Measurements from ENCODE around the gene MAD1L1.

GRCh38 chr7:2116989-2117591, 115.7 kb downstream of the MAD1L1 start:
- TF ChIP-seq GATA2 (IDR thresholded peaks at IDR 0.05; ENCODE audit: low read depth, low read length) = no peak
- TF ChIP-seq GATA3 (IDR thresholded peaks at IDR 0.05; ENCODE audit: low read depth, low read length) = no peak
